IgD-negative memory B cell (primary cell): Measurements from ENCODE around the gene GOLGA7B. TPM values are rescaled to one million over a fixed set of nuclear protein-coding genes. Genes with fewer than 3 reads are reported as not detected.

Experiments used
- H3K27ac Mint-ChIP-seq, 3 donors: one replicate each; pipeline ENCODE4 v1.8.0; 2020 to 2022; ENCODE audit warnings: mild to moderate bottlenecking in 3 of 3, mixed read lengths in 3 of 3, moderate library complexity in 1 of 3
- H3K27me3 Mint-ChIP-seq: one replicate; pipeline ENCODE4 v1.8.0; 2021; ENCODE audit warnings: mixed read lengths
- H3K36me3 Mint-ChIP-seq: one replicate; pipeline ENCODE4 v1.8.0; 2020; ENCODE audit warnings: mild to moderate bottlenecking, mixed read lengths
- H3K4me1 Mint-ChIP-seq, 3 donors: one replicate each; pipeline ENCODE4 v1.8.0; 2020 to 2022; ENCODE audit warnings: mixed read lengths in 3 of 3, mild to moderate bottlenecking in 1 of 3
- H3K4me3 Mint-ChIP-seq, 4 donors: one replicate each; pipeline ENCODE4 v1.8.0; 2020 to 2022; ENCODE audit warnings: mild to moderate bottlenecking in 4 of 4, mixed read lengths in 4 of 4, moderate library complexity in 3 of 4
- H3K9me3 Mint-ChIP-seq, 3 donors: one replicate each; pipeline ENCODE4 v1.8.0; 2020 to 2021; ENCODE audit warnings: mixed read lengths in 3 of 3, mild to moderate bottlenecking in 1 of 3
- polyA plus RNA-seq: library from polyadenylated mRNA; unstranded; fragments of 300-500 nt; fragmentation: Illumina TruSeq; gene quantifications from one replicate; pipeline ENCODE4 v1.2.3, GENCODE V29; 2021

GOLGA7B gene
- polyA plus RNA-seq, 1 donor from 2014 or later: not detected

- Mint-ChIP-seq H3K9me3 (no peaks in the 10 kb centered on the region), H3K27me3 (peaks cover 22% of the 10 kb centered on the region), H3K27ac (no peak overlapping the region), H3K4me3 (peak overlapping the region; percentile 65 to 91 (median 86)), H3K4me1 (peaks cover 0 to 15% (median 6%) of the 10 kb centered on the region in 3 donors), H3K36me3 (no peaks in the 10 kb centered on the region)
Measured at GRCh38 chr10:97849103-97849686, 448 bp upstream of the GOLGA7B start.

GRCh38 chr10:97850446-97850845 is 803 bp downstream of the GOLGA7B start:
- Mint-ChIP-seq H3K27ac (peak overlapping the region in 2 of 3 donors; percentile 46 to 57), H3K27me3 (peaks cover 27% of the 10 kb centered on the region), H3K9me3 (no peaks in the 10 kb centered on the region), H3K4me1 (peaks cover 0 to 15% (median 6%) of the 10 kb centered on the region in 3 donors), H3K36me3 (no peaks in the 10 kb centered on the region), H3K4me3 (peak overlapping the region; percentile 55 to 89 (median 80))

GRCh38 chr10:97851341-97852001 is 1.8 kb downstream of the GOLGA7B start:
- Mint-ChIP-seq H3K9me3 (peaks cover 0 to under 1% (median 0%) of the 10 kb centered on the region in 3 donors), H3K4me3 (peak overlapping the region in 1 of 4 donors; percentile 55), H3K27me3 (peaks cover 27% of the 10 kb centered on the region), H3K27ac (no peak overlapping the region), H3K36me3 (no peaks in the 10 kb centered on the region), H3K4me1 (peaks cover 0 to 15% (median 6%) of the 10 kb centered on the region in 3 donors)

GRCh38 chr10:97852277-97852676 is 2.6 kb downstream of the GOLGA7B start:
- H3K9me3 Mint-ChIP-seq: peaks cover 0 to 5% (median 2%) of the 10 kb centered on the region in 3 donors
- peaks cover 0 to 15% (median 6%) of the 10 kb centered on the region in 3 donors for H3K4me1 Mint-ChIP-seq
- H3K27me3 Mint-ChIP-seq: peaks cover 26% of the 10 kb centered on the region
- no peaks in the 10 kb centered on the region for H3K36me3 Mint-ChIP-seq
- no peak overlapping the region for H3K27ac Mint-ChIP-seq
- peak overlapping the region in 2 of 4 donors; percentile 47 to 55 for H3K4me3 Mint-ChIP-seq

- Mint-ChIP-seq H3K36me3 (no peaks in the 10 kb centered on the region), H3K4me3 (no peak overlapping the region), H3K9me3 (peaks cover 0 to 7% (median 2%) of the 10 kb centered on the region in 3 donors), H3K27ac (no peak overlapping the region), H3K27me3 (peaks cover 26% of the 10 kb centered on the region), H3K4me1 (peaks cover 0 to 15% (median 6%) of the 10 kb centered on the region in 3 donors)
Measured at GRCh38 chr10:97852840-97853405, 3.3 kb downstream of the GOLGA7B start.

GRCh38 chr10:97854743-97855142 is 5.1 kb downstream of the GOLGA7B start:
- H3K4me3 Mint-ChIP-seq: no peak overlapping the region
- no peak overlapping the region for H3K27ac Mint-ChIP-seq
- peaks cover 28% of the 10 kb centered on the region for H3K27me3 Mint-ChIP-seq
- H3K4me1 Mint-ChIP-seq: peaks cover 0 to 12% (median 2%) of the 10 kb centered on the region in 3 donors
- peaks cover 0 to 7% (median 2%) of the 10 kb centered on the region in 3 donors for H3K9me3 Mint-ChIP-seq
- H3K36me3 Mint-ChIP-seq: no peaks in the 10 kb centered on the region

- Mint-ChIP-seq H3K4me1 (peaks cover 0 to 1% (median 0%) of the 10 kb centered on the region in 3 donors), H3K9me3 (peaks cover 0 to 7% (median 2%) of the 10 kb centered on the region in 3 donors), H3K36me3 (no peaks in the 10 kb centered on the region), H3K4me3 (no peak overlapping the region), H3K27me3 (peaks cover 16% of the 10 kb centered on the region), H3K27ac (no peak overlapping the region)
Measured at GRCh38 chr10:97858001-97858439, 8.4 kb downstream of the GOLGA7B start.

- Mint-ChIP-seq H3K4me3 (no peak overlapping the region), H3K4me1 (peaks cover 0 to 1% (median 0%) of the 10 kb centered on the region in 3 donors), H3K9me3 (peaks cover 0 to 7% (median 2%) of the 10 kb centered on the region in 3 donors), H3K27me3 (peaks cover 12% of the 10 kb centered on the region), H3K27ac (no peak overlapping the region), H3K36me3 (no peaks in the 10 kb centered on the region)
Measured at GRCh38 chr10:97861097-97861750, 11.6 kb downstream of the GOLGA7B start.

- H3K36me3 Mint-ChIP-seq: no peaks in the 10 kb centered on the region
- H3K9me3 Mint-ChIP-seq: peaks cover 0 to 3% (median 0%) of the 10 kb centered on the region in 3 donors
- H3K4me3 Mint-ChIP-seq: no peak overlapping the region
- peaks cover 12% of the 10 kb centered on the region for H3K27me3 Mint-ChIP-seq
- H3K27ac Mint-ChIP-seq: no peak overlapping the region
- H3K4me1 Mint-ChIP-seq: peaks cover 0 to 1% (median 0%) of the 10 kb centered on the region in 3 donors
Measured at GRCh38 chr10:97861924-97862323, 12.3 kb downstream of the GOLGA7B start.

GRCh38 chr10:97863808-97864207 is 14.2 kb downstream of the GOLGA7B start:
- no peaks in the 10 kb centered on the region for H3K36me3 Mint-ChIP-seq
- H3K9me3 Mint-ChIP-seq: no peaks in the 10 kb centered on the region
- peaks cover 13% of the 10 kb centered on the region for H3K27me3 Mint-ChIP-seq
- peaks cover 0 to 1% (median under 1%) of the 10 kb centered on the region in 3 donors for H3K4me1 Mint-ChIP-seq
- H3K4me3 Mint-ChIP-seq: peak overlapping the region in 1 of 4 donors; percentile 17
- peak overlapping the region in 1 of 3 donors; percentile 8 for H3K27ac Mint-ChIP-seq

- Mint-ChIP-seq H3K36me3 (no peaks in the 10 kb centered on the region), H3K27me3 (peaks cover 13% of the 10 kb centered on the region), H3K27ac (no peak overlapping the region), H3K9me3 (no peaks in the 10 kb centered on the region), H3K4me3 (no peak overlapping the region), H3K4me1 (peaks cover 1 to 7% (median 4%) of the 10 kb centered on the region in 3 donors)
Measured at GRCh38 chr10:97865488-97865887, 15.8 kb downstream of the GOLGA7B start.

GRCh38 chr10:97866524-97867219 is 17.0 kb downstream of the GOLGA7B start:
- Mint-ChIP-seq H3K9me3 (no peaks in the 10 kb centered on the region), H3K36me3 (no peaks in the 10 kb centered on the region), H3K4me3 (peak overlapping the region in 1 of 4 donors; percentile 9), H3K27ac (no peak overlapping the region), H3K4me1 (peaks cover 1 to 7% (median 4%) of the 10 kb centered on the region in 3 donors), H3K27me3 (peaks cover 10% of the 10 kb centered on the region)

- Mint-ChIP-seq H3K4me1 (peaks cover 1 to 7% (median 4%) of the 10 kb centered on the region in 3 donors), H3K27me3 (peaks cover 8% of the 10 kb centered on the region), H3K36me3 (no peaks in the 10 kb centered on the region), H3K27ac (no peak overlapping the region), H3K9me3 (no peaks in the 10 kb centered on the region), H3K4me3 (no peak overlapping the region)
Measured at GRCh38 chr10:97867220-97867800, 17.7 kb downstream of the GOLGA7B start.

GRCh38 chr10:97868134-97868685 is 18.6 kb downstream of the GOLGA7B start:
- Mint-ChIP-seq H3K36me3 (no peaks in the 10 kb centered on the region), H3K27ac (no peak overlapping the region), H3K4me1 (peaks cover 0 to 7% (median 4%) of the 10 kb centered on the region in 3 donors), H3K4me3 (no peak overlapping the region), H3K27me3 (peaks cover 7% of the 10 kb centered on the region), H3K9me3 (no peaks in the 10 kb centered on the region)
